HepG2 (cell line): Measurements from ENCODE around the gene SEC16A. TPM values are rescaled to one million over a fixed set of nuclear protein-coding genes. Genes with fewer than 3 reads are reported as not detected.

Experiments
- FOXK1 ChIP-seq: sonication (generic); formaldehyde crosslinking; IDR thresholded peaks from 2 replicates; pipeline ENCODE4 v1.4.0; 2020; ENCODE audit warnings: low read depth, missing genetic modification reagents, borderline replicate concordance
- NFYC ChIP-seq: IDR thresholded peaks from 2 replicates; pipeline ENCODE4 v1.6.1; 2016; ENCODE audit warnings: missing genetic modification reagents, missing compliant biosample characterization
- POLR2A ChIP-seq, 2 experiments: IDR thresholded peaks; 2 replicates each; pipeline ENCODE4 v1.6.1; 2011; ENCODE audit warnings: low read depth in 2 of 2, low read length in 2 of 2, mild to moderate bottlenecking in 1 of 2, moderate library complexity in 1 of 2; ENCODE audit not compliant: insufficient read depth in 1 of 2
- SNRNP70 ChIP-seq: fragments of 200-400 bp; formaldehyde crosslinking; IDR thresholded peaks from 2 replicates; pipeline ENCODE4 v1.6.1; 2017; ENCODE audit warnings: mild to moderate bottlenecking, low read depth, low read length, moderate library complexity
- SRSF4 ChIP-seq: fragments of 200-400 bp; formaldehyde crosslinking; IDR thresholded peaks from one replicate; pipeline ENCODE4 v1.6.1; 2018; ENCODE audit warnings: mild to moderate bottlenecking, low read depth, low read length, moderate library complexity; ENCODE audit not compliant: poor library complexity, severe bottlenecking
- SRSF9 ChIP-seq: fragments of 200-400 bp; formaldehyde crosslinking; IDR thresholded peaks from 2 replicates; pipeline ENCODE4 v1.6.1; 2018; ENCODE audit warnings: borderline replicate concordance, mild to moderate bottlenecking, low read depth, low read length; ENCODE audit not compliant: insufficient read depth, poor library complexity, severe bottlenecking
- TCF12 ChIP-seq, 2 experiments: fragments of 450-650 bp in 1 of 2; sonication (generic) in 1 of 2; formaldehyde crosslinking in 1 of 2; IDR thresholded peaks; 2 replicates each; pipeline versions ENCODE4 v1.6.1 to v1.8.0; 2017 to 2022; ENCODE audit warnings: antibody characterized with exemption in 1 of 2, mild to moderate bottlenecking in 1 of 2, missing genetic modification reagents in 1 of 2, moderate library complexity in 1 of 2
- ZNF225 ChIP-seq: sonication (generic); formaldehyde crosslinking; IDR thresholded peaks from 2 replicates; pipeline ENCODE4 v1.4.0; 2020; ENCODE audit warnings: mild to moderate bottlenecking, missing genetic modification reagents
- ZNF33B ChIP-seq: sonication (generic); formaldehyde crosslinking; IDR thresholded peaks from 2 replicates; pipeline ENCODE4 v1.5.1; 2020; ENCODE audit warnings: mild to moderate bottlenecking, missing genetic modification reagents
- ZNF570 ChIP-seq: sonication (generic); formaldehyde crosslinking; IDR thresholded peaks from 2 replicates; pipeline ENCODE4 v1.4.0; 2020; ENCODE audit warnings: mild to moderate bottlenecking, missing genetic modification reagents, borderline replicate concordance
- polyA plus RNA-seq, 8 experiments: library from polyadenylated mRNA; depleted of rRNA in 3 of 8; stranded (reverse) in 7 of 8; unstranded in 1 of 8; fragments of >200 nt; fragmentation: Illumina TruSeq in 4 of 8; extraction: Trizol in 4 of 8; gene quantifications; 2 replicates each; pipeline versions ENCODE4 v1.2.1 to v1.2.3, GENCODE V29; 2011 to 2016; ENCODE audit warnings: low read depth in 4 of 8, missing spikeins in 1 of 8, mixed read lengths in 1 of 8; ENCODE audit not compliant: insufficient read depth in 1 of 8
- total RNA-seq, 5 experiments: library from RNA; depleted of rRNA; stranded (reverse); fragments of >200 nt; fragmentation: Illumina TruSeq; extraction: Trizol; gene quantifications; 2 replicates each; pipeline ENCODE4 v1.2.3, GENCODE V29; 2016; ENCODE audit warnings: low read depth in 1 of 5
- TF ChIP-seq, protein P1 (sequence below): sonication (generic); formaldehyde crosslinking; IDR thresholded peaks from 2 replicates; pipeline ENCODE4 v1.8.0; 2022; ENCODE audit warnings: low read depth, missing genetic modification reagents
- TF ChIP-seq, protein P2 (sequence below): sonication (generic); formaldehyde crosslinking; IDR thresholded peaks from 2 replicates; pipeline ENCODE4 v1.4.0; 2020; ENCODE audit warnings: missing genetic modification reagents, borderline replicate concordance
- TF ChIP-seq, protein P3 (sequence below): sonication (generic); formaldehyde crosslinking; IDR thresholded peaks from 2 replicates; pipeline ENCODE4 v1.5.0; 2020; ENCODE audit warnings: missing genetic modification reagents
- TF ChIP-seq, protein P4 (sequence below), 2 experiments: sonication (generic) in 1 of 2; formaldehyde crosslinking in 1 of 2; IDR thresholded peaks; 2 replicates each; pipeline versions ENCODE4 v1.4.0 to v1.6.1; 2018 to 2020; ENCODE audit warnings: missing genetic modification reagents in 2 of 2, borderline replicate concordance in 1 of 2, low read depth in 1 of 2, mild to moderate bottlenecking in 1 of 2, missing biosample characterization in 1 of 2
- TF ChIP-seq, protein P5 (sequence below): sonication (generic); formaldehyde crosslinking; IDR thresholded peaks from 2 replicates; pipeline ENCODE4 v1.4.0; 2020; ENCODE audit warnings: missing genetic modification reagents

The SEC16A gene
- total and polyA plus RNA-seq, 2 of the 13 experiments (the other 11 are each of a cell fraction or from before 2014, with no cell fraction given): 15.9 to 18.9 TPM

DNA sequence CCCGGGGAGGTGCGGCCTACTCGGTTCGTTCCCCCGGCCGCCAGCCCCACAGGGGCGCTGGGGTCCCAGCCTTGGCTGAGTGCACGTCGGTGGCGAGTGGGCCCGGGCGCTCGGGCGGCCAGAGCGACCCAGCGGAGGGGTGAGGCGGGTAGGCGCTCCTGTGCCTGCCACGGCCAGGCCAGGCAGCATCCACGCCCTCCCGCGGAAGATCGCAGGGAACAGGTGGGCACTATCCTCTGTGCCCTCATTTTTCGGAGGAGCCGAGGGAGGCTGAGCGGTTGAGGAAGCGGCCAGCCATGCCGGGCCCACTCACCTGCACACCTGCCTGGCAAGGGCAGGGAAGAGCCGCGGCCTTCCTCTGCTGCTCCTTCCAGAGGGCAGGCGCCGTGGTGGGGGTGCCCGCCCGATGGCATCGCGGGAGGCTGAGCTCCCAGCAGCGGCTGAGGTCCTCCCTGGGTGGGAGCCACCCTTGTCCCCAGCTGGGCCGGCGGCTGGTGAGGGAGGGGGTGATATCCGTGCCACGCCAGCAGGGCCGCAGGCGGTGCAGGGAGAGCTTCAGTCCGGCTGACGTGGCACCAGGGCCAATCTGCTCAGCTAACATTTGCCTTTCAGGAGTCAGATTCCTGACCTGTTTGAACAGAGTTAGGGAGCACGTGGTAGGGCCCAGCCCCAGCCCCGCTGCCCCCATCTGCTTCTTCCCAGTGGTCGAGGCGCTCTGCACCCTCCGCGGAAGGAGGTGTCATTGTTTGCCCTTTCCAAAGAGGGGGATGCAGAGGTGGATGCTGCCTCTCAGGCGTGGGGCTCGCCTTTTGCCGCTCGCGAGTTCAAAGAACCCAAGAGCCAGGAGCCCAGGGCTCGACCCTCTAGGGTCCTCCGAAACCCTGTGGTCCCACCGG, 1.6 kb upstream of the SEC16A start (continued):
- TF ChIP-seq TCF12 (IDR thresholded peaks at IDR 0.05) (no peak), TCF12 (CRISPR knock-in tag; IDR thresholded peaks at IDR 0.05) (no peak), SNRNP70 (no peak), SRSF4 (no peak), ZNF33B (CRISPR knock-in tag) (no peak), SRSF9 (no peak), FOXK1 (CRISPR knock-in tag) (no peak), ZNF225 (CRISPR knock-in tag) (0 out of 2 replicates have a peak, but pooled peaks have one; percentile 45), POLR2A (IDR thresholded peaks at IDR 0.05; ENCODE audit: insufficient read depth in 1 of 2, low read depth in 2 of 2, low read length in 2 of 2) (peak in 1 of 2 experiments; percentile 76; a peak in 2 of 4 replicates), ZNF570 (no peak), NFYC (no peak; the same call in 1 of the 2 replicates)
- TF ChIP-seq, protein P1, sequence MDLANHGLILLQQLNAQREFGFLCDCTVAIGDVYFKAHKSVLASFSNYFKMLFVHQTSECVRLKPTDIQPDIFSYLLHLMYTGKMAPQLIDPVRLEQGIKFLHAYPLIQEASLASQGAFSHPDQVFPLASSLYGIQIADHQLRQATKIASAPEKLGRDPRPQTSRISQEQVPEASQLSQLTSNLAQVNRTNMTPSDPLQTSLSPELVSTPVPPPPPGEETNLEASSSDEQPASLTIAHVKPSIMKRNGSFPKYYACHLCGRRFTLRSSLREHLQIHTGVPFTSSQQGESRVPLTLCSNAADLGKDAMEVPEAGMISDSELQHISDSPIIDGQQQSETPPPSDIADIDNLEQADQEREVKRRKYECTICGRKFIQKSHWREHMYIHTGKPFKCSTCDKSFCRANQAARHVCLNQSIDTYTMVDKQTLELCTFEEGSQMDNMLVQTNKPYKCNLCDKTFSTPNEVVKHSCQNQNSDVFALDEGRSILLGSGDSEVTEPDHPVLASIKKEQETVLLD (CRISPR knock-in tag): no peak
- TF ChIP-seq, protein P2, sequence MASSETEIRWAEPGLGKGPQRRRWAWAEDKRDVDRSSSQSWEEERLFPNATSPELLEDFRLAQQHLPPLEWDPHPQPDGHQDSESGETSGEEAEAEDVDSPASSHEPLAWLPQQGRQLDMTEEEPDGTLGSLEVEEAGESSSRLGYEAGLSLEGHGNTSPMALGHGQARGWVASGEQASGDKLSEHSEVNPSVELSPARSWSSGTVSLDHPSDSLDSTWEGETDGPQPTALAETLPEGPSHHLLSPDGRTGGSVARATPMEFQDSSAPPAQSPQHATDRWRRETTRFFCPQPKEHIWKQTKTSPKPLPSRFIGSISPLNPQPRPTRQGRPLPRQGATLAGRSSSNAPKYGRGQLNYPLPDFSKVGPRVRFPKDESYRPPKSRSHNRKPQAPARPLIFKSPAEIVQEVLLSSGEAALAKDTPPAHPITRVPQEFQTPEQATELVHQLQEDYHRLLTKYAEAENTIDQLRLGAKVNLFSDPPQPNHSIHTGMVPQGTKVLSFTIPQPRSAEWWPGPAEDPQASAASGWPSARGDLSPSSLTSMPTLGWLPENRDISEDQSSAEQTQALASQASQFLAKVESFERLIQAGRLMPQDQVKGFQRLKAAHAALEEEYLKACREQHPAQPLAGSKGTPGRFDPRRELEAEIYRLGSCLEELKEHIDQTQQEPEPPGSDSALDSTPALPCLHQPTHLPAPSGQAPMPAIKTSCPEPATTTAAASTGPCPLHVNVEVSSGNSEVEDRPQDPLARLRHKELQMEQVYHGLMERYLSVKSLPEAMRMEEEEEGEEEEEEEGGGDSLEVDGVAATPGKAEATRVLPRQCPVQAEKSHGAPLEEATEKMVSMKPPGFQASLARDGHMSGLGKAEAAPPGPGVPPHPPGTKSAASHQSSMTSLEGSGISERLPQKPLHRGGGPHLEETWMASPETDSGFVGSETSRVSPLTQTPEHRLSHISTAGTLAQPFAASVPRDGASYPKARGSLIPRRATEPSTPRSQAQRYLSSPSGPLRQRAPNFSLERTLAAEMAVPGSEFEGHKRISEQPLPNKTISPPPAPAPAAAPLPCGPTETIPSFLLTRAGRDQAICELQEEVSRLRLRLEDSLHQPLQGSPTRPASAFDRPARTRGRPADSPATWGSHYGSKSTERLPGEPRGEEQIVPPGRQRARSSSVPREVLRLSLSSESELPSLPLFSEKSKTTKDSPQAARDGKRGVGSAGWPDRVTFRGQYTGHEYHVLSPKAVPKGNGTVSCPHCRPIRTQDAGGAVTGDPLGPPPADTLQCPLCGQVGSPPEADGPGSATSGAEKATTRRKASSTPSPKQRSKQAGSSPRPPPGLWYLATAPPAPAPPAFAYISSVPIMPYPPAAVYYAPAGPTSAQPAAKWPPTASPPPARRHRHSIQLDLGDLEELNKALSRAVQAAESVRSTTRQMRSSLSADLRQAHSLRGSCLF (CRISPR knock-in tag): no peak
- TF ChIP-seq, protein P3, sequence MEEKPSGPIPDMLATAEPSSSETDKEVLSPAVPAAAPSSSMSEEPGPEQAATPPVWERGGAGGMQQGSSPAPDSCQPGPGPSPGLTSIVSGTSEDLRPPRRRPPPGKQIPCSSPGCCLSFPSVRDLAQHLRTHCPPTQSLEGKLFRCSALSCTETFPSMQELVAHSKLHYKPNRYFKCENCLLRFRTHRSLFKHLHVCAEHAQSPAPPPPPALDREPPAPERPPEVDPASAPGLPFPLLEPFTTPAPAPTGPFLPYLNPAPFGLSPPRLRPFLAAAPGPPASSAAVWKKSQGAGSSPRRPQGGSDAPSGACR (CRISPR knock-in tag): no peak
- TF ChIP-seq, protein P4, sequence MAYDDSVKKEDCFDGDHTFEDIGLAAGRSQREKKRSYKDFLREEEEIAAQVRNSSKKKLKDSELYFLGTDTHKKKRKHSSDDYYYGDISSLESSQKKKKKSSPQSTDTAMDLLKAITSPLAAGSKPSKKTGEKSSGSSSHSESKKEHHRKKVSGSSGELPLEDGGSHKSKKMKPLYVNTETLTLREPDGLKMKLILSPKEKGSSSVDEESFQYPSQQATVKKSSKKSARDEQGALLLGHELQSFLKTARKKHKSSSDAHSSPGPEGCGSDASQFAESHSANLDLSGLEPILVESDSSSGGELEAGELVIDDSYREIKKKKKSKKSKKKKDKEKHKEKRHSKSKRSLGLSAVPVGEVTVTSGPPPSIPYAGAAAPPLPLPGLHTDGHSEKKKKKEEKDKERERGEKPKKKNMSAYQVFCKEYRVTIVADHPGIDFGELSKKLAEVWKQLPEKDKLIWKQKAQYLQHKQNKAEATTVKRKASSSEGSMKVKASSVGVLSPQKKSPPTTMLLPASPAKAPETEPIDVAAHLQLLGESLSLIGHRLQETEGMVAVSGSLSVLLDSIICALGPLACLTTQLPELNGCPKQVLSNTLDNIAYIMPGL (CRISPR knock-in tag; IDR thresholded peaks at IDR 0.05; ENCODE audit: borderline replicate concordance in 1 of 2, low read depth in 1 of 2): peak in 1 of 2 experiments; percentile 74; a peak in 1 of 4 replicates
- TF ChIP-seq, protein P5, sequence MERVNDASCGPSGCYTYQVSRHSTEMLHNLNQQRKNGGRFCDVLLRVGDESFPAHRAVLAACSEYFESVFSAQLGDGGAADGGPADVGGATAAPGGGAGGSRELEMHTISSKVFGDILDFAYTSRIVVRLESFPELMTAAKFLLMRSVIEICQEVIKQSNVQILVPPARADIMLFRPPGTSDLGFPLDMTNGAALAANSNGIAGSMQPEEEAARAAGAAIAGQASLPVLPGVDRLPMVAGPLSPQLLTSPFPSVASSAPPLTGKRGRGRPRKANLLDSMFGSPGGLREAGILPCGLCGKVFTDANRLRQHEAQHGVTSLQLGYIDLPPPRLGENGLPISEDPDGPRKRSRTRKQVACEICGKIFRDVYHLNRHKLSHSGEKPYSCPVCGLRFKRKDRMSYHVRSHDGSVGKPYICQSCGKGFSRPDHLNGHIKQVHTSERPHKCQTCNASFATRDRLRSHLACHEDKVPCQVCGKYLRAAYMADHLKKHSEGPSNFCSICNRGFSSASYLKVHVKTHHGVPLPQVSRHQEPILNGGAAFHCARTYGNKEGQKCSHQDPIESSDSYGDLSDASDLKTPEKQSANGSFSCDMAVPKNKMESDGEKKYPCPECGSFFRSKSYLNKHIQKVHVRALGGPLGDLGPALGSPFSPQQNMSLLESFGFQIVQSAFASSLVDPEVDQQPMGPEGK (CRISPR knock-in tag): 0 out of 2 replicates have a peak, but pooled peaks have one; percentile 50
